SW480 (cell line): ENCODE results near the gene HOXA4.

ENCODE experiments used
- DNase-seq: peaks from one replicate; pipeline ENCODE4 v3.0.0-alpha.2; 2016; ENCODE audit warnings: low spot score

Gene HOXA4

GRCh38 chr7:27093184-27093895 lies 37.2 kb downstream of the HOXA4 start:
- no peak for DNase-seq

GRCh38 chr7:27092819-27093110 lies 37.8 kb downstream of the HOXA4 start:
- DNase-seq, result no peak

- DNase-seq, result peak; percentile 87
Observed at GRCh38 chr7:27091941-27092818, 38.4 kb downstream of the HOXA4 start.

DNA sequence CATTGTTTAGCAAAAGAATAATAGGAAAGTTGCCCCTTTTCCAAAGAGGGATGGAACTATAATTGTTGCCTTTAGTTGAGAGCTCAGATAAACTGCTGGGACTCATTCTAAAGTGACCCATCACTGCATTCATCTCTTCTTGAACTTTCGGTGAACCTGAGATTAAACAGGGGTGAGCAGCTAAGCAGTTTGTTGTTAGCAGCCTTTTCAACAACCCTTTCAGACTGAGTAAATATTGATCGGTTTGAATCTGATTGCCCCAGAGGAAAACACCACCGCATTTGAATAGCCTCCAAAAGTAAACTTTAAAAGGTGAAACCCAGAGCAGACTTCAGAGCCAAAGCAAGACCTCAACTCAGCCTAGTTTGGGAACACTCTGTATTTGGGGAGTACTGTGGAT lies 39.5 kb downstream of the HOXA4 start:
- no peak for DNase-seq

DNA sequence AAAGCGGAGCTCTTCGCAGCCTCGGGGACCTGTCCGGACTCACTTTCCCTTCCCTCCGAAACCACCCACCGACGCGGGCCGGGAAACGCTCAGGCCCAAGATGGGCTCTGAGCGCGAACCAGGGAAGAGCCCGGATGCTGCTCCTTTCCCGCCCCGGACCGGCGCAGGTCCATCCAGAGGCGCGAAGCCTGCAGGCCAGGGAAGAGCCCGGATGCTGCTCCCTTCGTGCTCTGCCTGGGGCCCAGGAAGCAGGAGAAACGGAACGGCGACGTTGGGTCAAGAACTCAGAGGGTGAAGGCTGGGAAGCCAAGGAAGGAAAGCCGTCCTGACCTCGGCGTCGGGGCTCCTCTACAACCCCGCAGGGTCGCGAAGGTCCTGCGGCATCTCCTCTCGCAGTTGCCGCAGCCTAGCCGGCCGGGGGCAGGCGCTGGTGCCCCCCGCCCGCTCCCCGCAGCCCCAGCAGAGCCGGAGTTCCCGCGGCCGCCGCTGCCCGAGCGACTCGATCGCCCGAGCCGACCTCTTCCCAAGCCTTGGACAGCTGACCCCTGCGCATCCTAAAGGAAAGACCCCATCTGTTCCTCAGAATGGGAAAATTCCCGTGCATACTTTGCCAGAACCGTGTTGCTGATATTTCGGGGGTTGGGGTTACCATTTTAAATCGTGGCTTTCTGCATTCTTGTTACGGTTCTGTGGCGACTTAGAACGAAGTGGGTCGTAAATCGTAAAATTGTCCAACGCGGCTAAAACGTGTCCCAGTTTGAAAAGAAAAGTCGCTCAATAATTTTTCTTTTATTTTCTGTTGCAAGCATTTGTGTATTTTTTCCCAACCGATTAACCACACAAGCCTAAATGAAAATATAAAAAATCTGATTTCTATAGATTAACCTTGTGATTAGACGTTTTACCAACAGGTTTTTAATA lies 42.3 kb downstream of the HOXA4 start:
- no peak for DNase-seq

DNA sequence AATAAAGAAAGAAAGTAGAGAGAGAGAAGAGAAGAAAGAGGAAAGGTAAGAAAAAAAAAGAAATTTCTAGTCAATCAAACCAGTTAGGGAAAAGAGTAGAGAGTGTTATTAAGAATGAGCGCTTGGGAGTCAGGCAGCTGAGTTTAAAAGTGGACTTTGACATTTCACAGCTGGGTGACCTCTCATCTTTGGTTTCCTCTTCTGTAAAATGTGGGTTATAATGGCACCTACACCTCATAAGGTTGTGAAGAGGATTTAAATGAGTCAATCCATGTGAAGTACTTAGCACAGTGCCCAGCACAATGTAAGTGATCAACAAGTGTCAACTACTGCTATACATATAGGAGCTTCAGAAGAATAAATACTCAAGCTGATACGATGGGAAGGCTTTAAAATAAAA lies 46.9 kb downstream of the HOXA4 start:
- peak; percentile 57 for DNase-seq

DNA sequence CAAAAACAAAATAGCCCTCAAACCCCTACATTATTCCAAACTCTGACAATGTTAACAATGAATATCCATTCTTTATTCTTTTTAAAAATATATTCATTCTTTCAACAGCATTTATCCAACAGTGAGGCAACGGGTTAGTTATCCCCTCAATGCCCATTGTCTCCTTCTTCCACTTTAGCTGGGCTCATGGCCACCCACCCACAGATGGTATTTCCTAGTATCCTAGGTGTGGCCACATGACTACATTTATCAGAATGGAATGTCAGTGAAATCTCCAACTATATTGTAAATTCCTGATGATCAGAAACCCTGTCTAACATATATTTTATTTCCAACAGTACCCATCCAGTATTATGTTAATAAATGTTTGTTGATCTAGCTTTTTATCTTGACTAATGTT lies 48.4 kb downstream of the HOXA4 start:
- peak; percentile 80 for DNase-seq

GRCh38 chr7:27080844-27081436 lies 49.6 kb downstream of the HOXA4 start:
- DNase-seq, result peak; percentile 75

DNA sequence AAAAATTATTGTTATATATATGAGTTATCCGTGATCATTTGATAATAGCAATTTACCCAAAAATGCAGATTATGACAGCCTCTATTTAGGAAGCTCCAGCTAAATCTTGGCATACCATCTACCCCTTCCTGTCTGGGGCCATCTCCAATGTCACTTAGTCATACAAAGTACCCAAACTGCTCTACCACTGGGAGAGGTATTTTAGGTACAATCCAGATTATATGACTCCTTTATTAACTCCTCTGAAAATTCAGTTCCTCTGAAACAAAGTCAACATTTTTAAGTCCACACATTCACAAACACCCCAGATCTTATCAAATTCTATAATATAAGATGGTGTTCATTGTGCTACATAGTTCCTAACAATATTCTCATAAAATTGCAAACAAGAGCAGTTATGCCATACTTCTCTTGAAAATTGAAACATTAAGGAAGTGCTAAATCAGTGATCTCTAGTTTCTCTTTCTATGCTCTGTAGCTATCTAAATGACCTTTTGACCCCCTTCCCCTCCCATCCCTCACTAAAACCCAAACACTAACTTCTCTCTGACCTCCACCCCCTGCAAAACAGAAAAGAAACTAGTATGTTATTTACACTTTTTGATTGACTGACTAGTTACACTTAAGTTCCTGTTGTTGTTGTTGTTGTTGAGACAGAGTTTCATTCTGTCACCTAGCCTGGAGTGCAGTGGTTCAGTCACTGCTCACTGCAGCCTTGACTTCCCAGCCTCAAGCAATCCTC lies 51.2 kb downstream of the HOXA4 start:
- no peak for DNase-seq

DNA sequence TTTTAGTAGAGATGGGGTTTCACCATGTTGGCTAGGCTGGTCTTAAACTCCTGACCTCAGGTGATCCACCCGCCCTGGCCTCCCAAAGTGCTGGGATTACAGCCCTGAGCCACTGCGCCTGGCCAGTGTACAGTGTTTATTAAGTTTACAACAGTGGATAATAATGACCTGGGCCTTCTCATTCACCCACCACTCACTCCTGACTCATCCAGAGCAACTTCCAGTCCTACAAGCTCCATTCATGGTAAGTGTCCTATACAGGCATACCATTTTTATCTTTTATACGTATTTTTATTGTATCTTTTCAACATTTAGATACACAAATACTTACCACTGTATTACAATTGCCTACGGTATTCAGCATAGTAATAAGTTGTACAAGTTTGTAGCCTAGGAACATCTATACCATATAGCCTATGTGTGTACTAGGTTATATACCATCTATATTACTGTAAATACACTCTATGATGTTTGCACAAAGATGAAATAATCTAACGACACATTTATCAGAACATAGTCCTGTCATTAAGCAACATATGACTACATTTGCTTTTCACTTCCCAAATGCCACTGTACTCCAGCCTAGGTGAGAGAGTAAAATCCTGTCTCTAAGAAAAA lies 51.8 kb downstream of the HOXA4 start:
- no peak for DNase-seq
